Osteocyte (in vitro differentiated cells): Measurements from ENCODE around the gene COA4. TPM values are rescaled to one million over a fixed set of nuclear protein-coding genes. Genes with fewer than 3 reads are reported as not detected.

Source experiments
- DNase-seq: peaks from one replicate; pipeline ENCODE4 v3.0.0; 2021; ENCODE audit warnings: mixed read lengths; ENCODE audit not compliant: unreplicated experiment; ENCODE audit errors: extremely low spot score
- H3K27ac Mint-ChIP-seq: one replicate; pipeline ENCODE4 v1.8.0; 2021; ENCODE audit warnings: mild to moderate bottlenecking, mixed read lengths; ENCODE audit not compliant: unreplicated experiment
- H3K27me3 Mint-ChIP-seq: one replicate; pipeline ENCODE4 v1.8.0; 2021; ENCODE audit warnings: mixed read lengths; ENCODE audit not compliant: unreplicated experiment
- H3K36me3 Mint-ChIP-seq: one replicate; pipeline ENCODE4 v1.8.0; 2021; ENCODE audit warnings: mixed read lengths; ENCODE audit not compliant: unreplicated experiment
- H3K4me1 Mint-ChIP-seq: one replicate; pipeline ENCODE4 v1.8.0; 2021; ENCODE audit warnings: mixed read lengths; ENCODE audit not compliant: unreplicated experiment
- H3K4me3 Mint-ChIP-seq: one replicate; pipeline ENCODE4 v1.8.0; 2021; ENCODE audit warnings: mild to moderate bottlenecking, moderate library complexity, mixed read lengths; ENCODE audit not compliant: unreplicated experiment
- H3K9me3 Mint-ChIP-seq: one replicate; pipeline ENCODE4 v1.8.0; 2021; ENCODE audit warnings: mixed read lengths; ENCODE audit not compliant: unreplicated experiment
- total RNA-seq: library from RNA; stranded (reverse); gene quantifications from 2 replicates; pipeline ENCODE4 v1.2.1, GENCODE V29; 2021
- TF ChIP-seq, protein P1 (sequence below): fragments of 200-600 bp; sonication (generic); IDR thresholded peaks from 2 replicates; pipeline ENCODE4 v1.5.0; 2021; ENCODE audit warnings: antibody characterized with exemption, mild to moderate bottlenecking, moderate library complexity

Gene COA4
- total RNA-seq, 1 donor from 2014 or later = 55.8 TPM

- Mint-ChIP-seq H3K36me3 (peaks cover 10% of the 10 kb centered on the region), H3K27me3 (no peaks in the 10 kb centered on the region), H3K9me3 (no peaks in the 10 kb centered on the region), H3K27ac (peak overlapping the region; percentile 98), H3K4me1 (peaks cover 18% of the 10 kb centered on the region), H3K4me3 (peak overlapping the region; percentile 98)
- TF ChIP-seq, protein P1, sequence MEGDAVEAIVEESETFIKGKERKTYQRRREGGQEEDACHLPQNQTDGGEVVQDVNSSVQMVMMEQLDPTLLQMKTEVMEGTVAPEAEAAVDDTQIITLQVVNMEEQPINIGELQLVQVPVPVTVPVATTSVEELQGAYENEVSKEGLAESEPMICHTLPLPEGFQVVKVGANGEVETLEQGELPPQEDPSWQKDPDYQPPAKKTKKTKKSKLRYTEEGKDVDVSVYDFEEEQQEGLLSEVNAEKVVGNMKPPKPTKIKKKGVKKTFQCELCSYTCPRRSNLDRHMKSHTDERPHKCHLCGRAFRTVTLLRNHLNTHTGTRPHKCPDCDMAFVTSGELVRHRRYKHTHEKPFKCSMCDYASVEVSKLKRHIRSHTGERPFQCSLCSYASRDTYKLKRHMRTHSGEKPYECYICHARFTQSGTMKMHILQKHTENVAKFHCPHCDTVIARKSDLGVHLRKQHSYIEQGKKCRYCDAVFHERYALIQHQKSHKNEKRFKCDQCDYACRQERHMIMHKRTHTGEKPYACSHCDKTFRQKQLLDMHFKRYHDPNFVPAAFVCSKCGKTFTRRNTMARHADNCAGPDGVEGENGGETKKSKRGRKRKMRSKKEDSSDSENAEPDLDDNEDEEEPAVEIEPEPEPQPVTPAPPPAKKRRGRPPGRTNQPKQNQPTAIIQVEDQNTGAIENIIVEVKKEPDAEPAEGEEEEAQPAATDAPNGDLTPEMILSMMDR = no peak
- DNase-seq = no peak
Measured at GRCh38 chr11:73875840-73876239, 806 bp downstream of the COA4 start.

DNA sequence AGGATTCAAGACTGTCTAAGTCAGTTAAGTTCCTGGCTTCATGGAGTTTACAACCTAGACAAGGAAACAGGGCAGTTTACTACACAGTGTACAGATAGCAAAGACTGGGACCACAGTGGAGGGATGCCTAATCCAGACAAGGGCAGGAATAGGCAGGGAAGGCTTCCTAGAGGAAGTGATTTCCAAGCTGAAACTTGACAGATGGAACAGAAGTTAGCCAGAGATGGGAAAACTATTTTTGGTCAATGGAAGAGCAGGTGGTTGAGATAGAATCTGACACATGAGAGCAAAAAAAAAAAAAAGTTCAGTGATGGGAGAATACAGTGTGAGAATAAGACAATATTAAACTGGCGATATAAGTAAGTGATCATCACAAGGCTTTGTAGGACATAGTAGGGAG is 1.3 kb downstream of the COA4 start:
- Mint-ChIP-seq H3K4me1 (peaks cover 18% of the 10 kb centered on the region), H3K36me3 (peaks cover 10% of the 10 kb centered on the region), H3K27ac (peak overlapping the region; percentile 98), H3K27me3 (no peaks in the 10 kb centered on the region), H3K4me3 (peak overlapping the region; percentile 98), H3K9me3 (no peaks in the 10 kb centered on the region)
- no peak for DNase-seq
- TF ChIP-seq, protein P1 = no peak

GRCh38 chr11:73872749-73873357 is 3.8 kb downstream of the COA4 start:
- TF ChIP-seq, protein P1 = no peak
- Mint-ChIP-seq H3K4me1 (peaks cover 18% of the 10 kb centered on the region), H3K27me3 (no peaks in the 10 kb centered on the region), H3K9me3 (no peaks in the 10 kb centered on the region), H3K27ac (no peak overlapping the region), H3K4me3 (no peak overlapping the region), H3K36me3 (peaks cover 12% of the 10 kb centered on the region)
- no peak for DNase-seq

DNA sequence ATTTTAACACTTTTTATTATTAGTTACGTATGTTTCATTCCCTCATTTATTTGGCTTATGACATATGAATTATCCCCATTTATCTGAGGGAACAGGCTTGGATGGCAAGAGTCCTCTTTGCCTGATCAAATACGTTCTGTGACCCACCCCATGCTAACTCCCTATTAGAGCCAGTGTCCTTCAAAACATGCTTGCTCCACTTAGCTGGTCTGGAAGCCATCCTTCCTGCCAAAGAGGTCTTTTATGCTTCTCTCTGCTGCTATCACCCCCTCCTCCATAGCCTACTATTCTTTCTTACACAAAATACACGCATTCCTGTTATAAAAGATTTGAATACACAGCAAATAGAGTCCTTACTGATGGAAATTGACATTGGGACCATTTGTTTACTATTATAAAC is 6.4 kb downstream of the COA4 start:
- H3K36me3 Mint-ChIP-seq = peaks cover 14% of the 10 kb centered on the region
- no peak overlapping the region for H3K4me3 Mint-ChIP-seq
- no peak overlapping the region for H3K27ac Mint-ChIP-seq
- no peak for DNase-seq
- no peaks in the 10 kb centered on the region for H3K27me3 Mint-ChIP-seq
- peaks cover 8% of the 10 kb centered on the region for H3K4me1 Mint-ChIP-seq
- H3K9me3 Mint-ChIP-seq = no peaks in the 10 kb centered on the region
- TF ChIP-seq, protein P1 = no peak

- peaks cover 17% of the 10 kb centered on the region for H3K36me3 Mint-ChIP-seq
Measured at GRCh38 chr11:73869332-73869949, 7.2 kb downstream of the COA4 start.

More at GRCh38 chr11:73869332-73869949, 7.2 kb downstream of the COA4 start:
- Mint-ChIP-seq H3K27ac (no peak overlapping the region), H3K9me3 (no peaks in the 10 kb centered on the region), H3K4me3 (no peak overlapping the region), H3K27me3 (no peaks in the 10 kb centered on the region), H3K4me1 (peaks cover 6% of the 10 kb centered on the region)
- no peak for DNase-seq
- TF ChIP-seq, protein P1 = no peak
